Kidney glomerular epithelial cell (primary cell): ENCODE data around the gene B3GALT6.
"Not testable (repeated sequence)": the region's sequence is repeated elsewhere in the genome, so short reads cannot be mapped to it uniquely, and the experiment has no call there.

Experiments used
- DNase-seq: peaks from one replicate; lab custom pipeline; 2025; lab: John Stamatoyannopoulos, UW

Gene B3GALT6

GRCh38 chr1:1244192-1244811, 12.3 kb downstream of the B3GALT6 start:
- DNase-seq: no peak

- no peak for DNase-seq
Measured at GRCh38 chr1:1245178-1245816, 13.3 kb downstream of the B3GALT6 start.

- DNase-seq: no peak
Measured at GRCh38 chr1:1245817-1246576, 14.0 kb downstream of the B3GALT6 start.

GRCh38 chr1:1246577-1247340, 14.7 kb downstream of the B3GALT6 start, which contains the start of gene C1QTNF12:
Gene C1QTNF12 (minus strand): TSS chr1:1246722. CDS start chr1:1246690, 32 bp downstream.
- DNase-seq: no peak

- no peak for DNase-seq
Measured at GRCh38 chr1:1247341-1247913, 15.4 kb downstream of the B3GALT6 start.

- DNase-seq: not testable (repeated sequence)
Measured at GRCh38 chr1:1248009-1248913, 16.2 kb downstream of the B3GALT6 start.

GRCh38 chr1:1250786-1251284, 18.8 kb downstream of the B3GALT6 start:
- DNase-seq: no peak

GRCh38 chr1:1253314-1253713, 21.3 kb downstream of the B3GALT6 start:
- no peak for DNase-seq

GRCh38 chr1:1253972-1254666, 22.1 kb downstream of the B3GALT6 start:
- DNase-seq: no peak

GRCh38 chr1:1254667-1254998, 22.6 kb downstream of the B3GALT6 start:
- no peak for DNase-seq

GRCh38 chr1:1255078-1255477, 23.0 kb downstream of the B3GALT6 start:
- no peak for DNase-seq

GRCh38 chr1:1255611-1256010, 23.6 kb downstream of the B3GALT6 start:
- DNase-seq: no peak

- no peak for DNase-seq
Measured at GRCh38 chr1:1256956-1257871, 25.2 kb downstream of the B3GALT6 start.

GRCh38 chr1:1259119-1259488, 27.1 kb downstream of the B3GALT6 start:
- no peak for DNase-seq

- no peak for DNase-seq
Measured at GRCh38 chr1:1259540-1259939, 27.5 kb downstream of the B3GALT6 start.

GRCh38 chr1:1259951-1260600, 28.0 kb downstream of the B3GALT6 start:
- no peak for DNase-seq

- no peak for DNase-seq
Measured at GRCh38 chr1:1260843-1261560, 29.0 kb downstream of the B3GALT6 start.

GRCh38 chr1:1262071-1262470, 30.0 kb downstream of the B3GALT6 start:
- no peak for DNase-seq
